Neural progenitor cell (in vitro differentiated cells): ENCODE data around the gene HTR3A.

Experiments
- EZH2 ChIP-seq: fragments of 200-600 bp; sonication (generic); IDR thresholded peaks from 2 replicates; pipeline ENCODE4 v1.6.1; 2017; ENCODE audit warnings: antibody characterized with exemption, mild to moderate bottlenecking, moderate library complexity
- TF ChIP-seq, protein P1 (sequence below): fragments of 200-600 bp; sonication (generic); IDR thresholded peaks from 2 replicates; pipeline ENCODE4 v1.5.1; 2017; ENCODE audit warnings: antibody characterized with exemption, mild to moderate bottlenecking

GRCh38 chr11:114027926-114028325 lies 53.0 kb downstream of the HTR3A start:
- TF ChIP-seq EZH2 = no peak
- TF ChIP-seq, protein P1, sequence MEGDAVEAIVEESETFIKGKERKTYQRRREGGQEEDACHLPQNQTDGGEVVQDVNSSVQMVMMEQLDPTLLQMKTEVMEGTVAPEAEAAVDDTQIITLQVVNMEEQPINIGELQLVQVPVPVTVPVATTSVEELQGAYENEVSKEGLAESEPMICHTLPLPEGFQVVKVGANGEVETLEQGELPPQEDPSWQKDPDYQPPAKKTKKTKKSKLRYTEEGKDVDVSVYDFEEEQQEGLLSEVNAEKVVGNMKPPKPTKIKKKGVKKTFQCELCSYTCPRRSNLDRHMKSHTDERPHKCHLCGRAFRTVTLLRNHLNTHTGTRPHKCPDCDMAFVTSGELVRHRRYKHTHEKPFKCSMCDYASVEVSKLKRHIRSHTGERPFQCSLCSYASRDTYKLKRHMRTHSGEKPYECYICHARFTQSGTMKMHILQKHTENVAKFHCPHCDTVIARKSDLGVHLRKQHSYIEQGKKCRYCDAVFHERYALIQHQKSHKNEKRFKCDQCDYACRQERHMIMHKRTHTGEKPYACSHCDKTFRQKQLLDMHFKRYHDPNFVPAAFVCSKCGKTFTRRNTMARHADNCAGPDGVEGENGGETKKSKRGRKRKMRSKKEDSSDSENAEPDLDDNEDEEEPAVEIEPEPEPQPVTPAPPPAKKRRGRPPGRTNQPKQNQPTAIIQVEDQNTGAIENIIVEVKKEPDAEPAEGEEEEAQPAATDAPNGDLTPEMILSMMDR = no peak
